ACC112 (cell line): ENCODE data around the gene CCL15.
"Not testable (repeated sequence)": the region's sequence is repeated elsewhere in the genome, so short reads cannot be mapped to it uniquely, and the experiment has no call there.

Source experiments
- H2AFZ ChIP-seq: fragments of 200-600 bp; sonication (generic); one replicate; pipeline ENCODE4 v1.6.0; 2017; ENCODE audit warnings: antibody characterized with exemption, low read length; ENCODE audit not compliant: unreplicated experiment
- H3K27ac ChIP-seq: fragments of 200-600 bp; sonication (generic); 2 replicates; pipeline ENCODE4 v1.5.1; 2014; ENCODE audit warnings: low read depth, mild to moderate bottlenecking, antibody characterized with exemption, low read length, moderate library complexity
- H3K27me3 ChIP-seq: fragments of 200-600 bp; sonication (generic); 2 replicates; pipeline ENCODE4 v1.6.1; 2014; ENCODE audit warnings: mild to moderate bottlenecking, antibody characterized with exemption, low read length, moderate library complexity, mixed read lengths; ENCODE audit not compliant: insufficient read depth
- H3K36me3 ChIP-seq: fragments of 200-600 bp; sonication (generic); 2 replicates; pipeline ENCODE4 v1.6.1; 2016; ENCODE audit warnings: mild to moderate bottlenecking, antibody characterized with exemption, low read length, moderate library complexity, mixed read lengths; ENCODE audit not compliant: insufficient read depth
- H3K4me1 ChIP-seq: fragments of 200-600 bp; sonication (generic); one replicate; pipeline ENCODE4 v1.6.1; 2016; ENCODE audit warnings: low read length, mixed read lengths; ENCODE audit not compliant: insufficient read depth, unreplicated experiment, control insufficient read depth
- H3K4me3 ChIP-seq: fragments of 200-600 bp; sonication (generic); 2 replicates; pipeline ENCODE4 v1.5.1; 2014; ENCODE audit warnings: mild to moderate bottlenecking, low read depth, low read length
- H3K79me2 ChIP-seq: fragments of 200-600 bp; sonication (generic); one replicate; pipeline ENCODE4 v1.6.0; 2016; ENCODE audit warnings: low read length; ENCODE audit not compliant: control insufficient read depth, unreplicated experiment, insufficient read depth

CCL15 gene

GRCh38 chr17:35995346-35995745 lies 6.0 kb downstream of the CCL15 start:
- peaks cover 57% of the 10 kb centered on the region for H3K27me3 ChIP-seq
- H3K4me3 ChIP-seq, H3K4me1 ChIP-seq, H3K79me2 ChIP-seq, H3K27ac ChIP-seq, H2AFZ ChIP-seq, H3K36me3 ChIP-seq: not testable (repeated sequence)

- Histone ChIP-seq H3K27me3 (peaks cover 46% of the 10 kb centered on the region), H3K4me1 (no peaks in the 10 kb centered on the region), H3K27ac (no peak overlapping the region), H3K4me3 (no peak overlapping the region), H2AFZ (no peak overlapping the region), H3K79me2 (no peaks in the 10 kb centered on the region), H3K36me3 (no peaks in the 10 kb centered on the region)
Observed at GRCh38 chr17:35991075-35991474, 10.3 kb downstream of the CCL15 start.

- H2AFZ ChIP-seq, result no peak overlapping the region
- no peaks in the 10 kb centered on the region for H3K36me3 ChIP-seq
- no peak overlapping the region for H3K27ac ChIP-seq
- peaks cover 38% of the 10 kb centered on the region; the same call in 1 of the 2 replicates for H3K27me3 ChIP-seq
- H3K79me2 ChIP-seq, result no peaks in the 10 kb centered on the region
- no peaks in the 10 kb centered on the region for H3K4me1 ChIP-seq
- no peak overlapping the region for H3K4me3 ChIP-seq
Observed at GRCh38 chr17:35988164-35988563, 13.2 kb downstream of the CCL15 start.

- no peaks in the 10 kb centered on the region for H3K36me3 ChIP-seq
- H3K27me3 ChIP-seq, result peaks cover 40% of the 10 kb centered on the region
- no peaks in the 10 kb centered on the region for H3K4me1 ChIP-seq
- no peaks in the 10 kb centered on the region for H3K79me2 ChIP-seq
- H3K4me3 ChIP-seq, result no peak within 1 kb of the TSS
- H2AFZ ChIP-seq, result no peak within 1 kb of the TSS
- H3K27ac ChIP-seq, result no peak within 1 kb of the TSS
Observed at GRCh38 chr17:35986643-35987042, 14.7 kb downstream of the CCL15 start, which contains the start of gene CCL14. Gene CCL14 (minus strand): TSS chr17:35986729. CDS start chr17:35986649, 80 bp downstream.

DNA sequence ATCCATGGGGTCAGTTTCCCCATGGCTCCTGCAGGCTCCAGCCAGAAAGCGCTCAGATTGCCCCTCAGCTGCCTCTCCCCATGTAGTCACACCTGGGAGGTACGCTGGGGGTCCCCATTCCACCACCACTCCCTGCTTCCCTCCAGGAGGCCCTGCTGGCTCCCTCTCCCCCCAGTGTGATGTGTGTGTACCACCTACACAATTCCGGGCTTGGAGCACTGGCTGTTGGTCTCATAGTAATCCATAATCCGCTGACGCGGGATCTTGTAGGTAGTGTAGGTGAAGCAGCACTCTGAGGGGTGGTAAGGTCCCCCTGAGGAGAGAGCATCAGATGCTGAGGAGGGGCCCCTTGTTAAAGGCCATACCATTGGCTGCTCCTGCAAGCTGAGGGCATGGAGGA lies 17.2 kb downstream of the CCL15 start:
- Histone ChIP-seq H3K36me3 (no peaks in the 10 kb centered on the region), H3K27me3 (peaks cover 32% of the 10 kb centered on the region), H2AFZ (no peak overlapping the region), H3K79me2 (no peaks in the 10 kb centered on the region), H3K4me1 (no peaks in the 10 kb centered on the region), H3K27ac (no peak overlapping the region), H3K4me3 (no peak overlapping the region)

GRCh38 chr17:35982409-35983191 lies 18.8 kb downstream of the CCL15 start:
- H3K27ac ChIP-seq, result no peak overlapping the region
- no peaks in the 10 kb centered on the region for H3K4me1 ChIP-seq
- H3K4me3 ChIP-seq, result no peak overlapping the region
- H2AFZ ChIP-seq, result no peak overlapping the region
- peaks cover 32% of the 10 kb centered on the region for H3K27me3 ChIP-seq
- no peaks in the 10 kb centered on the region for H3K79me2 ChIP-seq
- H3K36me3 ChIP-seq, result no peaks in the 10 kb centered on the region

DNA sequence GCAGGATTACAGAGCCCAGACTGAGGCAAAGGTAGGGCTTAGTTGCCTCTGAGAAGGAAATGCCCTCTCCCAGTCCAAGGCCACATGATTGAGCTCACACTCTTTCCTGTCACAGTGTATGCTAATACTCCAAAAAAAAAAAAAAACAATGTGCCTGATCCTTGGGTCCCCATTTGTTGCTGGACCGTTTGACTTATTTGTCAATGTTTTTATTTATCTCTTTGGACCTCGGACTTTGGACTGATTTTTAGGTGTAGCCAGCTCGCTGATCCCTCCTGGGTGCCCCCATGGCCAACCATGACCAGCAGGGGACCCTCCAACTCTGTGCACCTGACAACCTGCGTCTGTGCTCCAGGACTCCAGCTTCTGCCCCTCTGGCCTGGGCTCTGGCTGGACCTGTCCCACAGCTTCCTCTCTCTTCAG lies 19.4 kb downstream of the CCL15 start:
- no peak overlapping the region for H3K27ac ChIP-seq
- peaks cover 28% of the 10 kb centered on the region for H3K27me3 ChIP-seq
- H3K4me3 ChIP-seq, result no peak overlapping the region
- H3K36me3 ChIP-seq, result no peaks in the 10 kb centered on the region
- no peaks in the 10 kb centered on the region for H3K79me2 ChIP-seq
- H3K4me1 ChIP-seq, result no peaks in the 10 kb centered on the region
- no peak overlapping the region for H2AFZ ChIP-seq

DNA sequence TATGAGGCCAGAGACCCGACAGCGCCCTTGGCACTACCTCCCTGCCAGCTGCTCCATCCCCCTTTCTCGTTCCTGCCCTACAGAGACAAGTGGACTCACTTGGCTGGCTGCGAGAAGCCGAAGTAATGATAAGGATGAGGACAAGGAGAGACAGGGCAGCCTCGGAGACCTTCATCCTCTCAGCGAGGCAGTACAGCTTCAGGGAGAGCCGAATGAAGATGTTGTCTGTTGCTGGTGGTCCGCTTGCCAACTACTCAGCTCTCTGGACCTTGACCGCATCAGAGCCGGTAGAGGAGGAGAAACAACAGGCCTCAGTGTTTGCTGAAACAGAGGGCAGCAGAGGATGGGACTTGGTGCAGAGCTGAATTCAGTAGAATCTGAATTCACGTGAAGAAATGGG lies 20.1 kb downstream of the CCL15 start, which contains the start of gene CCL16:
CCL16 (minus strand) TSS at position 252 of the 400 bp plus-strand sequence; CDS start at position 175, 77 bp downstream.
- no peak within 1 kb of the TSS for H3K4me3 ChIP-seq
- H3K4me1 ChIP-seq, result no peaks in the 10 kb centered on the region
- H3K27me3 ChIP-seq, result peaks cover 22% of the 10 kb centered on the region
- H3K27ac ChIP-seq, result no peak within 1 kb of the TSS
- H3K79me2 ChIP-seq, result no peaks in the 10 kb centered on the region
- no peaks in the 10 kb centered on the region for H3K36me3 ChIP-seq
- no peak within 1 kb of the TSS for H2AFZ ChIP-seq

GRCh38 chr17:35978346-35978745 lies 23.0 kb downstream of the CCL15 start:
- Histone ChIP-seq H3K27me3 (peaks cover 9% of the 10 kb centered on the region), H3K27ac (no peak overlapping the region), H3K4me3 (no peak overlapping the region)

DNA sequence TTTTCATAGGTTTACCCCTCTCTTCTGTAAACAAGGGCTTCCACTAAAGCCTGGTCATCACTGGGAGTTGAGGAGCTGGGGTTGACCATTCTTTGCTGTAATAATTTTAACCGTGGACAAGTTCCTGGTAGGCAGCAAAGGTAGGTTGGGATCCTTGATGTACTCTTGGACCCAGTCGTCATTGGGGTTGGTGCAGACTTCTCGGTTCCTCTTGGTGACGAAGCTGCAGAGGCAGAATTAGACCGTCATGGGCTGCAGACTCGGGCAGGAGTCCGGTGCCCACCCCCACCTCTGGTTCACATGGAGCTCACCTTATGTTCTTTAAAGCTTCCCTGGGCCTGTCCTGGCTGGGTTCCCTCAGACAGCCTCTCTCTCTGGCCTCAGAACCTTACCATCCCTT lies 23.8 kb downstream of the CCL15 start:
- H2AFZ ChIP-seq, result no peak overlapping the region
- peaks cover 13% of the 10 kb centered on the region for H3K4me1 ChIP-seq
- no peaks in the 10 kb centered on the region for H3K79me2 ChIP-seq
- H3K36me3 ChIP-seq, result no peaks in the 10 kb centered on the region
- no peak overlapping the region for H3K27ac ChIP-seq
- H3K4me3 ChIP-seq, result no peak overlapping the region
- peaks cover 7% of the 10 kb centered on the region; the same call in 1 of the 2 replicates for H3K27me3 ChIP-seq

More at GRCh38 chr17:35978346-35978745, 23.0 kb downstream of the CCL15 start:
- Histone ChIP-seq H3K4me1 (peaks cover 8% of the 10 kb centered on the region), H3K79me2 (no peaks in the 10 kb centered on the region), H3K36me3 (no peaks in the 10 kb centered on the region), H2AFZ (no peak overlapping the region)
